ENCODE results near the gene TMEM132C.

Gene TMEM132C

DNA sequence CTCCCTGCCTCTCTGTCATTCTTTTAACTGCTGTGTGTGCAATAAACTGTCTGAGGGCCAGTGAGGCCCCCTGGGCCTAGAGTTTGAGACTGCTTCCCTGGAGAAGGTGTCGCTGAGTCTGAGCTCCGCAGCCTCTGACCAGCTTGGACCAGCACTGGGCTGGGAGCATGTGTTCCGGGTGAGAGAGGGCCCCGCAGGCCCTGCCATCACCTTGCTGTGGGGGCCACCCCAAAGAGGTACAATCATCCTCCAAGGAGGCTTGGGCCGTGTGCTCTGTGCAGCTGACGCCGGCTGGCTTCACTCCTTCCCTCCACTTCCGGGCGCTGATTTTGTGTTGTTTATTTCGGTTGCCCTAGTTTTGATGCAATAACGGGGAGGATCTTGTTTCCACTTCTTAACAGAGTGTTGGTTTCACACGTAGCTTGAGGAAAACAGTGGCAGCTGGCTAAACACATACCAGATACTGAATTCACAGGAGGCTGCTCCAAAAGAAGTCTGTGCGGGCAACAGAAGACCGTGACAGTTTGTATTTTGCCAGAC lies 121.6 kb downstream of the TMEM132C start:
- TF ChIP-seq FOXP2 (optimal IDR thresholded peaks at IDR 0.05; ENCODE audit: borderline replicate concordance, extremely low read depth, extremely low read length, insufficient read depth) (peak; percentile 44), SIN3A (IDR thresholded peaks at IDR 0.05; ENCODE audit: borderline replicate concordance, insufficient read depth, low read length) (no peak)

DNA sequence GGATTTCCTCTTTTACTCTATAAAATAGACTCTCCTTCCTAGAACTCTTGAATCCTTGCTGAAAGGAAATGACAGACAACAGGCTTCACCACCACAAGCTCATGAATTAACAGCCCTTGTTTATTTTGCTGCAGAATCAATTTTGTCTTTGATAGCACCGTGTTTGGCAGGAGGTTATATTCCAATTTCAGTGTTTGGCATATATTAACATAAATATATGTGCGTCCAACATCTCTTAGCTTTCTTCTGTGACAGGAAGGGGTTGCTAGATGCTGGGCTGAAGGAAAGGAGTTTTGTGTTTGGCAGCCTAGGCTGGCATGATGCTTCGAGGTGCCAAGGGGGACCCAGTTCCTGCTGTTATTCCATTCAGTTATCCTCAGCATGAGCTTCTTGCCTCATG lies 126.4 kb downstream of the TMEM132C start:
- TF ChIP-seq SIN3A (IDR thresholded peaks at IDR 0.05; ENCODE audit: borderline replicate concordance, insufficient read depth, low read length) = no peak
- TF ChIP-seq TAF1 (IDR thresholded peaks at IDR 0.05; ENCODE audit: borderline replicate concordance, insufficient read depth, low read length) = no peak
- no peak for TF ChIP-seq POLR2AphosphoS5 (IDR thresholded peaks at IDR 0.05; ENCODE audit: low read depth, low read length)
- TF ChIP-seq, protein P1, sequence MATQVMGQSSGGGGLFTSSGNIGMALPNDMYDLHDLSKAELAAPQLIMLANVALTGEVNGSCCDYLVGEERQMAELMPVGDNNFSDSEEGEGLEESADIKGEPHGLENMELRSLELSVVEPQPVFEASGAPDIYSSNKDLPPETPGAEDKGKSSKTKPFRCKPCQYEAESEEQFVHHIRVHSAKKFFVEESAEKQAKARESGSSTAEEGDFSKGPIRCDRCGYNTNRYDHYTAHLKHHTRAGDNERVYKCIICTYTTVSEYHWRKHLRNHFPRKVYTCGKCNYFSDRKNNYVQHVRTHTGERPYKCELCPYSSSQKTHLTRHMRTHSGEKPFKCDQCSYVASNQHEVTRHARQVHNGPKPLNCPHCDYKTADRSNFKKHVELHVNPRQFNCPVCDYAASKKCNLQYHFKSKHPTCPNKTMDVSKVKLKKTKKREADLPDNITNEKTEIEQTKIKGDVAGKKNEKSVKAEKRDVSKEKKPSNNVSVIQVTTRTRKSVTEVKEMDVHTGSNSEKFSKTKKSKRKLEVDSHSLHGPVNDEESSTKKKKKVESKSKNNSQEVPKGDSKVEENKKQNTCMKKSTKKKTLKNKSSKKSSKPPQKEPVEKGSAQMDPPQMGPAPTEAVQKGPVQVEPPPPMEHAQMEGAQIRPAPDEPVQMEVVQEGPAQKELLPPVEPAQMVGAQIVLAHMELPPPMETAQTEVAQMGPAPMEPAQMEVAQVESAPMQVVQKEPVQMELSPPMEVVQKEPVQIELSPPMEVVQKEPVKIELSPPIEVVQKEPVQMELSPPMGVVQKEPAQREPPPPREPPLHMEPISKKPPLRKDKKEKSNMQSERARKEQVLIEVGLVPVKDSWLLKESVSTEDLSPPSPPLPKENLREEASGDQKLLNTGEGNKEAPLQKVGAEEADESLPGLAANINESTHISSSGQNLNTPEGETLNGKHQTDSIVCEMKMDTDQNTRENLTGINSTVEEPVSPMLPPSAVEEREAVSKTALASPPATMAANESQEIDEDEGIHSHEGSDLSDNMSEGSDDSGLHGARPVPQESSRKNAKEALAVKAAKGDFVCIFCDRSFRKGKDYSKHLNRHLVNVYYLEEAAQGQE (IDR thresholded peaks at IDR 0.05; ENCODE audit: insufficient read depth in 1 of 2, low read depth in 2 of 2, low read length in 2 of 2) = no peak
- TF ChIP-seq FOXP2 (optimal IDR thresholded peaks at IDR 0.05; ENCODE audit: borderline replicate concordance, extremely low read depth, extremely low read length, insufficient read depth) = no peak

DNA sequence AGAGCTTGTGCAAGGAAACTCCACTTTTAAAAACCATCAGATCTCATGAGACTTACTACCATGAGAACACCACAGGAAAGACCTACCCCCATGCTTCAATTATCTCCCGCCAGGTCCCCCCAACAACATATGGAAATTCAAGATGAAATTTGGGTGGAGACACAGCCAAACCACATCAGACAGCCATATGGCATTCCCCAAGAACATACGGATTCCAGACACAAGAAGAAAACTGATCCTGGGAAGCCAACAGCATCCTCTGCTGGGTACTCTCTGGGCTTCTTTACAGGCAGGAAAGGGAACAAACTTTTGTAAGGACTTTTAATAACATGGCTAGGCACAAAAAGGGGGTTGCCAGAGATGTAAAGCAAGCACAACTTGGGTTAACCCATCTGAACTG lies 127.2 kb downstream of the TMEM132C start:
- TF ChIP-seq POLR2AphosphoS5 (IDR thresholded peaks at IDR 0.05; ENCODE audit: low read depth, low read length) (no peak), FOXP2 (optimal IDR thresholded peaks at IDR 0.05; ENCODE audit: borderline replicate concordance, extremely low read depth, extremely low read length, insufficient read depth) (no peak), TAF1 (IDR thresholded peaks at IDR 0.05; ENCODE audit: borderline replicate concordance, insufficient read depth, low read length) (no peak), SIN3A (IDR thresholded peaks at IDR 0.05; ENCODE audit: borderline replicate concordance, insufficient read depth, low read length) (no peak)
- TF ChIP-seq, protein P1 (IDR thresholded peaks at IDR 0.05; ENCODE audit: insufficient read depth in 1 of 2, low read depth in 2 of 2, low read length in 2 of 2) = no peak

DNA sequence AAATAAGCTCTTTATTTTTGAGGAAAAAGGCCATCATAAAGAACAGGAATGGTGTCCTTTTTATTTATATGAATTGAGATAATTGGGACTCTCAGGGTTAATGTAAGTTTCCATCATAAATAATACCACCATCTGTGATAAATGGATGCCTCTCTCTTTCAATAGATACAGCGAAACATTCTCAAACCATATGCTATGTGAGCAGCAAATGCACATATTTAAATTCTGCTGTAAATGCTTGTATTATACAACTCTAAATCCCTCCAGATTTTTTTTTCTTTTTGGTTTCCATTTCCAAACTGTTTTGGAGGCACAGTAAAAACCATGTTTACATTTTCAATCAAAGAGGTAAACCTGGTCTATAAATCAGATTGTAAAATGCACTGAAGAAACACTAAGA lies 132.3 kb downstream of the TMEM132C start:
- TF ChIP-seq POLR2AphosphoS5 (IDR thresholded peaks at IDR 0.05; ENCODE audit: low read depth, low read length) (no peak), FOXP2 (optimal IDR thresholded peaks at IDR 0.05; ENCODE audit: borderline replicate concordance, extremely low read depth, extremely low read length, insufficient read depth) (no peak), SIN3A (IDR thresholded peaks at IDR 0.05; ENCODE audit: borderline replicate concordance, insufficient read depth, low read length) (no peak), TAF1 (IDR thresholded peaks at IDR 0.05; ENCODE audit: borderline replicate concordance, insufficient read depth, low read length) (no peak)
- TF ChIP-seq, protein P1 (IDR thresholded peaks at IDR 0.05; ENCODE audit: insufficient read depth in 1 of 2, low read depth in 2 of 2, low read length in 2 of 2) = no peak

DNA sequence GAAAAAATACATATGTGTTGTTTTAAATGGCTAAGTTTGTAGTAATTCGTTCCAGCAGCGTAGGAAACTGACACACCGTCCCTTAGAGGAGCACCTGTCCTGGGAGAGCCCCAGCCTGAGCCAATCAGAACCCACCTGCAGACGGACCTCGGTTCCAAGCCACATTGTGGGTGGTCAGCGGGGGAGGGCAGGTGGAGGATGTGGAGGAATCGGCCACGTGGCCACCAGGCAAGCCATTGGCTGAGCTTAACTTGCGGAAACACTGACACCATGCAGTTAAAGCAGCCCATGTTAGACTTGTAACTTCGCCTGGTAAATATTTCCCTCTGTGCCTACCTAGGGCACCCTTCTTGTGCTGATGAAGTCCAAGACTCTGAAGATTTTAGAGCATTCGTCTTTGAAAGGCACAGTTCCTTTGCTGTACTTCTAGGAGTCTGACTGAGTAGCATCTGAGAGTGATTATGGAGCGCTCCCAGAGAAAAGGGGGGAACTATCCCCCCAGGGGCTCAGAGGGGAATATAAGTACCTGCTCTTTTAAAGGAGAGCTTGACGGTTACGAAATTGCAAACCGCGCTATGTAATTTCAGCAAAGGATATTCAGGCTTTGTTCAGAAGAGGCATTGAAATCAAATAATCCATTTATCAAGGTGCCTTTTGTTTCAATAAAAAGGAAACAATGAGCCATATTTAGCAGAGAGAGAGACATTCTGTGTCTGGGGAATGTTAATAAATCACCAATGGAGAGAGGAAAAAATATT lies 135.7 kb downstream of the TMEM132C start:
- TF ChIP-seq TAF1 (IDR thresholded peaks at IDR 0.05; ENCODE audit: borderline replicate concordance, insufficient read depth, low read length) (no peak), FOXP2 (optimal IDR thresholded peaks at IDR 0.05; ENCODE audit: borderline replicate concordance, extremely low read depth, extremely low read length, insufficient read depth) (no peak), SIN3A (IDR thresholded peaks at IDR 0.05; ENCODE audit: borderline replicate concordance, insufficient read depth, low read length) (no peak), POLR2AphosphoS5 (IDR thresholded peaks at IDR 0.05; ENCODE audit: low read depth, low read length) (no peak)
- TF ChIP-seq, protein P1 (IDR thresholded peaks at IDR 0.05; ENCODE audit: insufficient read depth in 1 of 2, low read depth in 2 of 2, low read length in 2 of 2) = no peak
